Cerebellar nuclear complex (tissue), 1 donor: ENCODE results near the gene FOSL1.

Source experiments
- DNase-seq, 2 experiments: peaks; one replicate each; lab custom pipeline; 2025; lab: John Stamatoyannopoulos, UW

FOSL1 gene

GRCh38 chr11:65882120-65883057, 17.8 kb downstream of the FOSL1 start:
- DNase-seq, result no peak

GRCh38 chr11:65880844-65881421, 19.3 kb downstream of the FOSL1 start:
- DNase-seq, result no peak

GRCh38 chr11:65880027-65880426, 20.2 kb downstream of the FOSL1 start:
- DNase-seq, result no peak

GRCh38 chr11:65879617-65880016, 20.6 kb downstream of the FOSL1 start, which contains the start of gene CTSW:
CTSW (plus strand) TSS chr11:65879837; CDS start chr11:65879855, 18 bp downstream.
- DNase-seq, result no peak

GRCh38 chr11:65873318-65874156, 26.7 kb downstream of the FOSL1 start:
- peak; percentile 58 to 89 for DNase-seq

GRCh38 chr11:65872586-65873317, 27.4 kb downstream of the FOSL1 start, which contains the start of gene EFEMP2:
EFEMP2 (minus strand) TSS chr11:65872800; CDS start chr11:65872354, 446 bp downstream.
- no peak for DNase-seq

- DNase-seq, result no peak
Observed at GRCh38 chr11:65871811-65872548, 28.2 kb downstream of the FOSL1 start.

GRCh38 chr11:65870706-65871681, 29.2 kb downstream of the FOSL1 start:
- DNase-seq, result no peak

GRCh38 chr11:65870307-65870658, 29.9 kb downstream of the FOSL1 start:
- DNase-seq, result no peak

GRCh38 chr11:65869643-65870306, 30.4 kb downstream of the FOSL1 start:
- DNase-seq, result no peak

- DNase-seq, result no peak
Observed at GRCh38 chr11:65868907-65869306, 31.3 kb downstream of the FOSL1 start.

GRCh38 chr11:65868076-65868667, 32.0 kb downstream of the FOSL1 start:
- DNase-seq, result peak in 1 of 2 experiments; percentile 8

GRCh38 chr11:65867284-65868071, 32.7 kb downstream of the FOSL1 start:
- no peak for DNase-seq

- no peak for DNase-seq
Observed at GRCh38 chr11:65866509-65867283, 33.5 kb downstream of the FOSL1 start.

GRCh38 chr11:65865550-65866172, 34.5 kb downstream of the FOSL1 start:
- DNase-seq, result no peak

GRCh38 chr11:65864706-65865471, 35.3 kb downstream of the FOSL1 start:
- no peak for DNase-seq
